HG02884 (cell line): Measurements from ENCODE around the gene TBC1D2.
"Not testable (repeated sequence)": the region's sequence is repeated elsewhere in the genome, so short reads cannot be mapped to it uniquely, and the experiment has no call there.

Source experiments
- ATAC-seq: cut with Tn5 transposase; IDR thresholded peaks from one replicate; pipeline ENCODE4 v1.9.1; 2021; ENCODE audit warnings: mild to moderate bottlenecking, moderate library complexity; ENCODE audit not compliant: unreplicated experiment

The TBC1D2 gene, protein sequence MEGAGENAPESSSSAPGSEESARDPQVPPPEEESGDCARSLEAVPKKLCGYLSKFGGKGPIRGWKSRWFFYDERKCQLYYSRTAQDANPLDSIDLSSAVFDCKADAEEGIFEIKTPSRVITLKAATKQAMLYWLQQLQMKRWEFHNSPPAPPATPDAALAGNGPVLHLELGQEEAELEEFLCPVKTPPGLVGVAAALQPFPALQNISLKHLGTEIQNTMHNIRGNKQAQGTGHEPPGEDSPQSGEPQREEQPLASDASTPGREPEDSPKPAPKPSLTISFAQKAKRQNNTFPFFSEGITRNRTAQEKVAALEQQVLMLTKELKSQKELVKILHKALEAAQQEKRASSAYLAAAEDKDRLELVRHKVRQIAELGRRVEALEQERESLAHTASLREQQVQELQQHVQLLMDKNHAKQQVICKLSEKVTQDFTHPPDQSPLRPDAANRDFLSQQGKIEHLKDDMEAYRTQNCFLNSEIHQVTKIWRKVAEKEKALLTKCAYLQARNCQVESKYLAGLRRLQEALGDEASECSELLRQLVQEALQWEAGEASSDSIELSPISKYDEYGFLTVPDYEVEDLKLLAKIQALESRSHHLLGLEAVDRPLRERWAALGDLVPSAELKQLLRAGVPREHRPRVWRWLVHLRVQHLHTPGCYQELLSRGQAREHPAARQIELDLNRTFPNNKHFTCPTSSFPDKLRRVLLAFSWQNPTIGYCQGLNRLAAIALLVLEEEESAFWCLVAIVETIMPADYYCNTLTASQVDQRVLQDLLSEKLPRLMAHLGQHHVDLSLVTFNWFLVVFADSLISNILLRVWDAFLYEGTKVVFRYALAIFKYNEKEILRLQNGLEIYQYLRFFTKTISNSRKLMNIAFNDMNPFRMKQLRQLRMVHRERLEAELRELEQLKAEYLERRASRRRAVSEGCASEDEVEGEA

DNA sequence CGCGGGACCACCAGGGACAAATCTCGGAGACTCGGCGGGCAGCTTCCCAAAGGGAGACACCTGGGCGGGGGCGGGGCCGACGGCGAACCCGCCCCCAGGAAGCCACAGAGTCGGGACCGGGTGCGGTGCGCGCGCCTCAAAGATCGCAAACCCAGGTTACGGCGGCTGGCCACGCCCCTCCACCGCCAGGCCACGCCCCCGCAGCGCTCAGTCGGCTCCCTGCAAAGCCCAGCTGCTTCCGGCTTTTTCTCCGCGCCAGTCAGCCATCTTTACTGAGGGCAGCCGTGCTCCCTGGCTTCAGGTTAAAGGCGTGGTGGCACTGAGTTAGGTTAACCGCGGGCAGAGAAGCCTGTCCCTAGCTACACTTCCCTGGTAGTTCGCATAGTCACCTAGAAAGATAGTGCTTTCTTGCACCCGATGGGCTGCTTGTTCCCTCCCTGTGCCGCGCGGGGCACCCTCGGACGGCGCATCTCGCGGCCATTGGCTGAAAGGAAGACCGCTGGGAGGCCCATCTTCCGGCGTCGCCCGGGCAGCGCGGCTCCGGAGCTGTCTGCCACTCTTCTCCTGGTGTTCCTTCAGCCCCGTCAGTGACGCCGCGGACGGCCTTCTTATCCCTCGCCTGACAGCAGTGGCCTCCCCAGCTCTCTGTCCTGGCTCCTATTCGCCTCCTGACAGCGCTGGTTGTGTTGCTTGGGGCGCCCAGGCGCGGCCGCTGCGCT, at the start of gene TBC1D2:
TBC1D2 (minus strand) TSS at position 72 of the 719 bp plus-strand sequence. CDS start 108 bp downstream, outside the sequence.
- ATAC-seq = peak; percentile 80

DNA sequence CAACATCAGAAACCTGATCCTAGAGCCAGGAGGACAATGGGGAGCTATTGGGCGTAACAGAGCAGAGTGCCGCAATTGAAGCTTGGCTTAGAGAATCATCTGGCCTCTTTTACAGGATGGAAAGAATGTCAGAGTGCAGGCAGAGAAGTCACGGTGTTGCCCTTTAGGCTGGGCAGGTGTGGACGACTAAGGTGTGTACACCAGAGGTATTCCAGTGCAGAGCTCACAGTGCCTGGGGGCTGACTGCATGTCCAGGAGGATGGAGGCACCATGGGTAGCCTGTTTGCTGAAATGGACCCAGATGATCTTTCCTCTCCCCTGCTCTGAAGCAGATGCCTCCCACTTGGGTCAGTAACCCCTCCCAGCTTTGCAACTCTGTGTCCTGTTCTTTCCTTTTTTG, 48.9 kb upstream of the TBC1D2 start:
- no peak for ATAC-seq

DNA sequence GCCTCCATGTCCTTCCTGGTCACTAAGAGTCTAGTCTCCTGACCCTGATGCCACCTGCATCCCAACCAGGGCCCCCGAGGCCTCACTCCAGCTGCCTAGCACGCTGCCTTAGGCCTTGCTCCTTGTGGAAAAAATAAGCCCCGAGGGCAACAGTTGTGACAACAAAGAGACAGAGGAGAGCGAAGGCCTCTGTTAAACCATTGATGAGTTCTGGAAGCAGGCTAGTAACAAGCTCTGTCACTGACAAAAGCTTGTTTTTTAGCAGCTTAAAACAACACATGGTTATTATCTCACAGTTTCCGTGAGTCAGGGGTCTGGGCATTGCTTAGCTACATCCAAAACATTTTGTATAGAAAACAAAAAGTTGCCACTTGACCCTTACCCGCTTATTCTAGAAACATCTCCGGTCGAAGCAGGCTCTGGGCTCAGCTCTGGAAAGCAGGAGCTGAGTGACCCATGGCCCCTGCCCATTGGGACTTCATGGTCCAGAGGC, 48.2 kb upstream of the TBC1D2 start:
- no peak for ATAC-seq

DNA sequence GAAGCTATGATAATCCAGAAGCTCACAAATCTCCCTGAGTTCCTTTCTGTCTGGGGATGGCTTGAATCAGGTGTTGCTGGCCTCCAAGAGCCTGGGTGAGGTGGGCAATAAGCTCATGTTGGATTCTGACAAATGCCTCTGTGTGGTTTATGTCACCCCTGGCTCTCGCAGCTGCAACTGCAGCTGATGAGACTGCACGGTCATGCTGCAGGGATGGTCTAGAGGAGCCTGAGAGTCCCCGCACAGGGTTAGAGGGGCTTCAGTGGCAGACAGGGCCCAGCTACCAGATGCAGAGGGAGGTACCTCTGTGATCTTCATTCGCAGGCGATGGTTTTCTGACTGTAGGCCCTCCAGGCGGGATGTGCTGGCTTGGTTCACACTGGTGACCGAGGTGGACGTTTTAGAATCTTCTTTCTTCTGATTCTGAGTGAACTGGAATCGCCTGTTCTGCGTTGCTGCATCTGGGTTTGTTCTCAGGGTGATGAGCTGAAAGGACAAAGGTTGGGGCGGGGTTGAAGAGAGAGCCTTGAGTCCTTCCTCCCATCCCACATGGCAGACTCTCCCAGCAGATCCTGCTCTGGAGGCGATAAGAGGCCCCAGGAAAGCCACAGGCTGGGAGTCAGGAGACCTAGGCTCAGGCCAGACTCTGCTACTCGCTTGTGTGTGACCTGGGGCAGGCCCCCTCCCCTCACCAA, 47.6 kb upstream of the TBC1D2 start:
- no peak for ATAC-seq

DNA sequence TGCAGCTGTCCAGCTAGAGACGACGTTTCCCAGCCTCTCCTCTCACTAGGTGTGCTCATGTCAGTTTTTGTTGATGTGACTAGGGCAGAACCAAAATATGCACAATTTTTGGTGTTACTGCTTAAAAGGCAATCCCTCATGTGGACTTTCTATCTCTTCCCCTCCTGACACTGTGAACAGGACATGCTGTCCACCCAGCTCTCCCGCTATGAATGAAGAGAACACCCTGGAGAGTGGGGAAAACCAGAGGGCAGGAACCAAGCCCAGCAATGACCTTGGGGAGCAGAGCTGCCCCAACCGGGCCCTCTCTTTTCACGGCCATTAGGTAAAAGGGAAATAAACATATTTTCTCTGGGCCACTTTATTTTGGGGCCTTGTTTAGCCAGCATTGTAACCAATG, 46.7 kb upstream of the TBC1D2 start:
- ATAC-seq = no peak

DNA sequence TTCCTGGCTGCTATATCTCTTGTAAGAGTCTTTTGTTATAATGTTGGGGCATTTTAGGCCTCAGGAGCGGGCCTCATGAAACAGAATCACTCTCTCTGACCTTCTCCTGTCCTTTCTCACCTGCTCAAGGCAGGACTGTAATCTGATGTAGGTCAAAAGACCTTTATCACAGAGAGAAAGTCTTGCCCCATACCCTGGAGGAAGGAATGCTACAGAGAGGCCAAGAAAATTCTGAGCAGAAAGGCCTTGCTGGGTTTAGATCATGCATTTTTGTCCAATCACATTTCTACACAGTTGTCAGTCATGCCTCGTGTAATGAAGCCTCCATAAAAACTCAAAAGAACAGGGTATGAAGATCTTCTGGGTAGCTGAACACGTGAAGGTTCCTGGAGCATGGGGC, 45.2 kb upstream of the TBC1D2 start:
- ATAC-seq = no peak

DNA sequence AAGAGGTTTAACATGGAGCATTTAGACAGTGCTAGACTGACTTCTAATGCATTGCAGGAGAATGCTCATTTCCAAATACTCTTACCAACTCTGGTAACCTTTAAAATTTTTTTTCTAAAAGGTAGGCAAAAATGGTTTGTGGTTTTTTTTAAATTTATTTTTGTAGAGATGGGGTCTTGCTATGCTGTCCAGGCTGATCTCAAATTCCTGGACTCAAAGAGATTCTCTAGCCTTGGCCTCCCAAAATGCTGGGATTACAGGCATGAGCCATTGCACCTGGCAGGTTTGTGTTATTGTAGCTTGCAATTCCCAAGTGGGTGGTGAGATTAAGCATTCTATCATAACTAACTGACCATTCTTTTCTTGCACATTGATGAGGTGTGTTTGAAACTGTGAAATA, 43.0 kb upstream of the TBC1D2 start:
- ATAC-seq = no peak

DNA sequence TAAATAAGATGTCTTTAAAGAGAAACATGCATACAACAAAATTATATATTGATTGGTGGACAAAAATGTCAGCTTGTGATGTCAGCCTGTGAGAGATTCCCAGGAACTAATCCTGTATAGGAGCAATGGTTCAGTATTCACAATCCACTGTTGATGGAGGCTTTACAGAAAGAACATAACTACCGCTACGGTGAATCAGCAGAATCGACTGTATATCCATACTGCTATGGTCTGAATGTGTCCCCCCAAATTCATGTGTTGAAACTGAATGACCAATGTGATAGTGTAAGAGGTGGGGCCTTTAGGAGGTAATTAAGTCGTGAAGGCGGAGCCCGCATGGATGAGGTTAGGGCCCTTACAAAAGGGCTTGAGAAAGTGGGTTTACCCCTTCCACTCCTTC, 40.4 kb upstream of the TBC1D2 start:
- no peak for ATAC-seq

DNA sequence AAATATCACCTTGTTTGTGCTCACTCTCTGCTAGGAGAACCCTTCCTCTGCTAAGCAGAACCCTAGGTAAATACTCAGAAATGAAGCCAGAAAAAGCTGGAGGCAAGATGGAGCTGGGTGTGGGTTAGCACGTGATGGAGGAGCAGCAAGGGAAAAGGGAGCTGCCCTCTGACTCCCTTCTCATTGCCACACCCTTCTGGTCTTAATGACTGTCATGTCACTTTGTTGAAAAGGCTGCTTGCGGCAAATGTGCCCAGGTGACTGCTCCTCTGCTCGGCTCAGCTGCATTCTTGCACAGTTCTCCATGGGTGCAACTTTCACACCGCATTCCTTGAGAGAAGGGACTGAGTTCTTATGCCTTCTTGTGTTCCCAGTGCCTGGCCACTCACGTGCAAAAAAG, 36.4 kb upstream of the TBC1D2 start:
- no peak for ATAC-seq

DNA sequence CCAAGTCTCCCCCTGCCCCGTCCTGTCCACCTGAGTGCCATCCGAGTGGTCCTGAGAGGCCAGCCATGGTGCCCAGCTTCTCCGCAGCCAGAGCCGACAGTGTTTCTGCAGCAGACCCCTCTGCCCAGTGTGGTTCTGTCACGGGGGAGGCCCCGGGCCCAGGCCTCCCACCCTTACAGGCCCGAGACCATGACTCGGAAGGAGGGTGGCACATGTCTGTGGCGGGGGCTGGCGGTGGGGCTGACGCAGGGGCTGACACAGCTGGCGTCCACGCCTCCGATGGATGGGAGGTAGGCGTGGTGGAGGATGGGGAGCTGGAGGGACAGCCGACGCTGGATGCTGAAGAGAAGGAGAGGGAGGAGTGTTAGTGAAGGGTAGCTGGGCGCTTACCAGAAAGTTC, 35.0 kb upstream of the TBC1D2 start:
- ATAC-seq = no peak

DNA sequence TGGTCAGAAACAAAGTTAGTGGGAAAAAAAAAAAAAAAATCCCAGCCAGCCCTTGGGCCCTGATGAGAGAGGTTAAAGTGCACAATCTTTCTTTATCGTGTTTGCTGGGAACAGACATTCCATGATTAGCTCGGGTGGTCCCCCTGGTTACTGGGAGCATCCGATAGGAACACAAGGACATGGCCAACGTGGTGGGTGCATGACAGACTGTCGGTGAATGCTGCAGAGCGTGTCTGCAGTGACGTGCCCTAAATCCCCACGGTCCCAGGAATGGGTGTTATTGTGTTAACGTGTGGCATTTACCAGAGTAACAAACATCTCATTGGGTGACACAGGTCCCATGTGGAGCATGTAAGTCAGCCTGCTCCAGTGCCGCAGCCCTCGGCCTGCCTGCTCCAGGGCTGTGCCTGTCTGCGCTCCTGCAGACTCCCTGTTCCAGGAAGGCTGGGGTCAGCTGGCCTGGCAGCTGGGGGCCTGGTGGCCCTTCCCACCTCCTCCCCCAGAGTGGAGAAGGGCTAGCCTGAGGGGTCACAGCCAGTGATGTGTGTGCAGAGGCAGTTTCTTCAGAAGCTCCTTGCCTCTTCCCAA, 34.3 kb upstream of the TBC1D2 start:
- ATAC-seq = no peak

DNA sequence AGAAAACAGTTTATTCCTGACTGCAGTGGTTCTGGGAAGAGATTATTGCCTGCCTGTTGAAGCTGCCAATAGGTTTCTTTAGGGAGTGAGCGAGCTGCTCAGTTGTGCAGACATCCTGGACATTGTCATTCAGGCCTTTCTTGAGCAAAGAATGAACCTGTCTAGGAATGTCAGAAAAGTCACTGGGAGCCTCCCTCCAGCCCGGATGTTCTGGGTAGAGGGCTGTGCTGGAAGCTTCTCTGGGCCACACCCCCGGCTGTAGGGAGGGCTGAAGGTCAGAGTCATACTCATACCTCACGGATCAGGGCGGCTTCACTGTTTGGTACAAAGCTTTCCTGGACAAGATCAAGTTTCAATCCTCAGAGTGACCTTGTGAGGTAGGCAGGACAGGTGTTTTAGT, 33.4 kb upstream of the TBC1D2 start:
- no peak for ATAC-seq

DNA sequence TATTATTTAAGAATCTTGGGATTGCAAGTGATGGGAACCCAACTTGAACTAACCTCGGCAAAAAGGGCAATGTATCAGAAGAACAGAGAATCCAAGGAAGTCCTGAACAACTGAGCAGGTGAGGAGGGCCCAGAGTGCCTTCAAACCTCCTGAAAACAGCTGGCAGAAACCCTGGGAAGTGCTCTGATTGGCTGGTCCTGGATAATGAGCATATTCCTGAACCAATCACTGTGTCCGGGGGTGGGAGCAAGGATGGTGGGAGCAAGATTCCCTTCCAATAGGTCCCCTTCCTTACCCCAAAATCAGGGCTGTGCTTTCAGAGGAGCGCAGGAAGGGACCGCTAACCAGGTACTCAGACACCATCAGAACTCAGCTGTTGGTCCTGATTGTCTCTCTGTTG, 31.9 kb upstream of the TBC1D2 start:
- ATAC-seq = no peak

DNA sequence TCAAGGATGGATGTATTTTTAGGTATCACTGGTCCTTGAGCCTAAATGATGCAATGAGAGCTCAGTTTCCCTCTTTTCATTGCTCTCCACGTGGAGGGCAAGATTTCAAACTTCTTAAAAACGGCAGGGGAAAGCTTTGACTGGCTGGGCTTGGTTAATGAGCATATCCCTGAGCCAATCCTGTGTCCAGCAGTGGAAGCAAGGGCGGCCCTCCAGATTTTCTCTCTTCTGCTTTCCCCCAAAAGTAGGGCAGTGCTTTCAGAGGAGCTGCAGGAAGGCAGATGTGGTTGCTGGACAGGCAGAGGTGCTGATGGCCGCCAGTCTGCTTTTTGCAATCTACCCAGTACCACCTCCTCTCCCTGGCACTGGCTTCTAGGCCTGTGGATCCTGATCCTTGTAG, 30.0 kb upstream of the TBC1D2 start:
- no peak for ATAC-seq

DNA sequence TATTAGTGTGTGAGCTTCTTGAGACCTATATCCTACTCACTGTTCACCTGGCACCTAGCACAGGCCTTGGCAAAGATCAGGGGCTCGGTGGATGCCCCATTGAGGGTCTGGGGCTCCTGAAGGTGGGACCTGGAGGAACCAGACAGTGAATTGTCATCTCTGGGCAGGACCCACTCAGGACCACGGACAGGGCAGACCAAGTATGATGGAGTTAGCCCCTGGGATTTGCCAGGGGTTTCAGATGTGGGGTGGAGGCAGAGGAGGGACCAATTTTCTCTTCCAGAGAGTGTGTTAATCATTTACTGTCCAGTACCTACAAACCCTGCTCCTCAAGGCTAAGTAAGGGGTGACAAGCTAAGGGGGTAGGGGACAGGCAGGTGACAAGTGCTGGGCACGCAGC, 29.3 kb upstream of the TBC1D2 start:
- ATAC-seq = no peak

DNA sequence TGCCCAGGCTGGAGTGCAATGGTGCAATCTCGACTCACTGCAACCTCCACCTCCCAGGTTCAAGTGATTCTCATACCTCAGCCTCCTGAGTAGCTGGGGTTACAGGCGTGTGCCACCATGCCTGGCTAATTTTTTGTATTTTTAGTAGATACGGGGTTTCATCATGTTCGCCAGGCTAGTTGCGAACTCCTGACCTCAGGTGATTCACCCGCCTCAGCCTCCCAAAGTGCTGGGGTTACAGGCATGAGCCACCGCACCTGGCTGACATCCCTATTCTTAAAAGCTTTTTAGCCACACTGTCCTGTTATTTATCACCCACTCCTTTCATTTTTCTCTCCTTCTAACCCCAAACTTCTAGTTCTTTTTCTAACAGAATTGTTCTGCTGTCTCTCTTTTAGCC, 27.7 kb upstream of the TBC1D2 start:
- not testable (repeated sequence) for ATAC-seq

DNA sequence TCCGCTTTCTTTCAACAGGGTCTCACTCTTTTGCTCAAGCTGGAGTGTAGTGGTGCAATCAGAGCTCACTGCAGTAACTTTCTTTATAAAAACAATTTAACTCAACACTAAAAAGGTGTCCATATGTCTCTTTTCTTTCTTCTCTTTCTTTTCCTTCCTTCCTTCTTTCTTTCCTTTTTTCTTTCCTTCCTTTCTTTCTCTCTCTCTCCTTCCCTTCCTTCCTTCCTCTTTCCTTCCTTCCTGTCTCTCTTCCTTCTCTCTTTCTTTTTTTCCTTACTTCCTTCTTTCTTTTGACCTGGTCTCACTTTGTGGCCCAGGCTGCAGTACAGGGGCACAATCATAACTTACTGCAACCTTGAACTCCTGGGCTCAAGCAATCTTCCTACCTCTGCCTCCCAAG, 25.8 kb upstream of the TBC1D2 start:
- ATAC-seq = no peak

DNA sequence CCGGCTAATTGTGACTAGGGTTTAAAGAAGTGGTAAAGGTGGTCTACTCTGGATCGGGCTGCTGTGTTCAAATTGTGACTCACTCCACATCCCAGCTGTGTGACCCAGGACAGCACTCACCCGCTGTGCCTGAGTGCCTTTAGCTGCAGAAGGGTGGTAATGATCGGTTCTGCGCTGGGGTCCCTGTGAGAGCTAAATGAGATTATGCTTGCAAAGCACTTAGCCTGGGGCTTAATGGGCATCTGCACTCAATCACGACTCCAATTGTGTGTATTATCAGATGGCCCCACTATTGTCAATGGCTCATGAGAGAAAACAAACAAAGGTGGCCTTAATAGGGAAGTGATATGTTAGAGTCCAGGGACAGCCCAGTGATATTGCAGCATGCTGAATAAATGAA, 25.1 kb upstream of the TBC1D2 start:
- no peak for ATAC-seq

DNA sequence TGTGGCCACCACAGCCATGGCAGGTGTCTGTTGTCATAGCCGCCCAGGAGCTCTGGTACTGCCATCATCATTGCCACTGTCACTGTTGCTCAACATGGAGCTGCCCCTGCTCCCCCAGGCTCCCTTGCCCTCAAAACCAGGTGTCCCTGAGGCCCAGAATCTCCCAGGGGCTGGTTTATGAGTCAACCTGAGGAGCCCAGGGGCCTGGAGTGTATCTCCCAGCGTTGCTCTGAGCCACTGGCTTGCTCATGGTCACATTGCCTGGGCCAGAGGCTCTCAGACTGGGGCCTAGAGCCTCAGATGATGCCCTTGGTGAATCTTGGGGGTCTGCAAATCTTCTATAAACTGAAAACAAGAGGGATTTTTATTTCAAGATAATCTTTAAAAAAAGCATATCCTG, 24.7 kb upstream of the TBC1D2 start:
- no peak for ATAC-seq

DNA sequence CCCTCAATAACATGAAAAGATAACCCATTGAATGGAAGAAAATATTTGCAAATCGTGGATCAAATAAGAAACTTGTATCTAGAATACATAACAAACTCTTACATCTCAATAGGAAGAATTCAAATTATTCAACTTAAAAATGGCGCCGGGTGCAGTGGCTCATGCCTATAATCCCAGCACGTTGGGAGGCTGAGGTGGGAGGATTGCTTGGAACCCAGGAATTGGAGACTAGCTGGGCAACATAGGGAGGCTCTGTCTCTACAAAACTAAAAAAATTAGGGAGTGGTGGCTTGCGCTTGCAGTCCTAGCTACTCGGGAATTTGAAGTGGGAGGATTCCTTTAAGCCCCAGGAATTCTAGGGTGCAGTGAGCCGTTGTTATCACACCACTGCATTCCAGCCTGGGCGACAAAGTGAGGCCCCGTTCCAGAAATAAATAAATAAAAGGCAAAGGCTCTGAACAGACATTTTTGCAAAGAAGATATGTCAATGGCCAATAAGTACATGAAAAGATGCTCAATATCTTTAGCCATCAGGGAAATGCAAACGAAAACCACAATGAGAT, 21.5 kb upstream of the TBC1D2 start:
- ATAC-seq = no peak
